PC-3 (cell line): ENCODE measurements around the gene AP1AR. TPM values are rescaled to one million over a fixed set of nuclear protein-coding genes. Genes with fewer than 3 reads are reported as not detected.

Experiments used
- ATAC-seq: fragments of 200-7000 bp; cut with Tn5 transposase; 2 replicates; pipeline ENCODE4 v1.9.1; 2020; ENCODE audit warnings: mild to moderate bottlenecking, moderate library complexity
- BruUV-seq: library from RNA; stranded (reverse); fragments of 400-500 nt; replicated peaks from 2 replicates; lab custom pipeline; 2021; lab: Mats Ljungman, UMichigan
- CTCF ChIA-PET: fragments of 300-600 bp; sonication (Branson Sonifier 250); formaldehyde crosslinking; loops from one replicate; lab custom pipeline; 2022; ENCODE audit warnings: antibody characterized with exemption; lab: Charles Lee
- POLR2A ChIA-PET: fragments of 300-600 bp; sonication (Branson Sonifier 250); formaldehyde crosslinking; loops from one replicate; lab custom pipeline; 2022; ENCODE audit warnings: antibody characterized with exemption; ENCODE audit not compliant: unreplicated experiment; lab: Charles Lee
- DNase-seq: peaks from one replicate; pipeline ENCODE4 v3.0.0-alpha.2; 2015
- H2AFZ ChIP-seq: fragments of 300-600 bp; sonication (generic); 2 replicates; pipeline ENCODE4 v1.6.0; 2016; ENCODE audit warnings: antibody characterized with exemption, low read length
- H3F3A ChIP-seq: fragments of 300-600 bp; sonication (generic); one replicate; pipeline ENCODE4 v1.6.0; 2017; ENCODE audit warnings: antibody characterized with exemption, low read length, control low read depth, mild to moderate bottlenecking; ENCODE audit not compliant: unreplicated experiment
- H3K27ac ChIP-seq: fragments of 300-600 bp; sonication (generic); 2 replicates; pipeline ENCODE4 v1.5.1; 2016; ENCODE audit warnings: mild to moderate bottlenecking, low read length
- H3K27me3 ChIP-seq: fragments of 300-600 bp; sonication (generic); 2 replicates; pipeline ENCODE4 v1.6.1; 2016; ENCODE audit warnings: low read length, mixed read lengths
- H3K36me3 ChIP-seq: fragments of 300-600 bp; sonication (generic); 2 replicates; pipeline ENCODE4 v1.6.1; 2016; ENCODE audit warnings: low read depth, mixed run types, low read length, mixed read lengths
- H3K4me1 ChIP-seq: fragments of 300-600 bp; sonication (generic); 2 replicates; pipeline ENCODE4 v1.5.1; 2016; ENCODE audit warnings: low read length; ENCODE audit not compliant: insufficient read depth
- H3K4me2 ChIP-seq: fragments of 300-600 bp; sonication (generic); 2 replicates; pipeline ENCODE4 v1.6.0; 2016; ENCODE audit warnings: low read length
- H3K4me3 ChIP-seq: fragments of 300-600 bp; sonication (generic); 2 replicates; pipeline ENCODE4 v1.5.1; 2016; ENCODE audit warnings: mild to moderate bottlenecking, low read length, mixed read lengths
- H3K79me2 ChIP-seq: fragments of 300-600 bp; sonication (generic); 2 replicates; pipeline ENCODE4 v1.6.1; 2017; ENCODE audit warnings: low read length, mixed read lengths
- H3K9ac ChIP-seq: fragments of 300-600 bp; sonication (generic); 2 replicates; pipeline ENCODE4 v1.6.0; 2016; ENCODE audit warnings: mild to moderate bottlenecking, low read length
- H3K9me2 ChIP-seq: fragments of 300-600 bp; sonication (generic); replicated peaks from 2 replicates; pipeline ENCODE4 v1.6.1; 2016; ENCODE audit warnings: mixed run types, low read length, mixed read lengths
- H3K9me3 ChIP-seq: fragments of 300-600 bp; sonication (generic); 2 replicates; pipeline ENCODE4 v1.6.1; 2016; ENCODE audit warnings: low read length, mixed read lengths
- H4K20me1 ChIP-seq: fragments of 300-600 bp; sonication (generic); 2 replicates; pipeline ENCODE4 v1.6.1; 2016; ENCODE audit warnings: low read length, mixed read lengths
- CTCF ChIP-seq: fragments of 300-600 bp; sonication (generic); conservative IDR thresholded peaks from 2 replicates; pipeline ENCODE4 v1.5.1; 2017; ENCODE audit warnings: antibody characterized with exemption, low read depth, mild to moderate bottlenecking, low read length
- EZH2 ChIP-seq: fragments of 300-600 bp; sonication (generic); IDR thresholded peaks from one replicate; pipeline ENCODE4 v1.6.1; 2017; ENCODE audit warnings: antibody characterized with exemption, mild to moderate bottlenecking, low read length; ENCODE audit not compliant: unreplicated experiment
- EZH2phosphoT487 ChIP-seq: fragments of 300-600 bp; sonication (generic); IDR thresholded peaks from 2 replicates; pipeline ENCODE4 v1.6.1; 2018; ENCODE audit warnings: mild to moderate bottlenecking, antibody characterized with exemption, low read length, borderline replicate concordance
- intact Hi-C: fragments of 100-400 bp; cut with micrococcal nuclease; formaldehyde crosslinking; loops from 2 replicates; pipeline ENCODE4 v1.9.0; 2023
- total RNA-seq: library from RNA; depleted of rRNA; stranded (reverse); fragments of >200 nt; gene quantifications from 2 replicates; pipeline ENCODE4 v1.2.3, GENCODE V29; 2014

AP1AR gene
- total RNA-seq, 1 experiment from 2014 or later: 34.6 TPM

GRCh38 chr4:112296949-112297880 lies 65.6 kb downstream of the AP1AR start, which contains the start of gene ALPK1:
Gene ALPK1 (plus strand): TSS chr4:112297369.
- Histone ChIP-seq H3K4me3 (peak within 1 kb of the TSS; percentile 66), H4K20me1 (no peaks in the 10 kb centered on the region), H3K9me3 (no peaks in the 10 kb centered on the region), H3K4me2 (peak within 1 kb of the TSS; percentile 84), H3K9me2 (no peaks in the 10 kb centered on the region), H3K27ac (peak within 1 kb of the TSS; percentile 43; the same call in 1 of the 2 replicates), H3K36me3 (no peaks in the 10 kb centered on the region), H2AFZ (peak within 1 kb of the TSS; percentile 75), H3K4me1 (peaks cover 4% of the 10 kb centered on the region), H3K79me2 (no peaks in the 10 kb centered on the region), H3F3A (no peaks in the 10 kb centered on the region), H3K9ac (peak within 1 kb of the TSS; percentile 50), H3K27me3 (no peaks in the 10 kb centered on the region)
- BruUV-seq: no TSS peak
- TF ChIP-seq CTCF (no peak), EZH2phosphoT487 (no peak), EZH2 (no peak)
- intact Hi-C loops: no loop called here
- POLR2A ChIA-PET: interaction anchor here (0.6 to 0.7 kb wide), 2 partner anchors 198 to 293 kb away, joined by 7 to 9 read pairs; no protein-coding TSS in a partner anchor
- DNase-seq (peak; percentile 72), ATAC-seq (peak; percentile 99)
- CTCF ChIA-PET: interaction anchor here (0.7 to 1.1 kb wide), 3 partner anchors 24 to 466 kb away, joined by 3 to 4 read pairs (median 3); no protein-coding TSS in a partner anchor

GRCh38 chr4:112299721-112300120 lies 68.1 kb downstream of the AP1AR start:
- no TSS peak for BruUV-seq
- Histone ChIP-seq H3K4me1 (peaks cover 4% of the 10 kb centered on the region), H3K9ac (no peak overlapping the region), H3K27ac (no peak overlapping the region), H2AFZ (no peak overlapping the region), H3K9me3 (no peaks in the 10 kb centered on the region), H3K36me3 (no peaks in the 10 kb centered on the region), H3K4me2 (no peak overlapping the region), H3K9me2 (no peaks in the 10 kb centered on the region), H4K20me1 (no peaks in the 10 kb centered on the region), H3K79me2 (no peaks in the 10 kb centered on the region), H3K27me3 (no peaks in the 10 kb centered on the region), H3F3A (no peaks in the 10 kb centered on the region), H3K4me3 (no peak overlapping the region)
- ChIA-PET CTCF (no interaction called here), POLR2A (no interaction called here)
- no peak for ATAC-seq
- no peak for DNase-seq
- TF ChIP-seq EZH2 (no peak), EZH2phosphoT487 (no peak), CTCF (no peak)
- intact Hi-C loops: no loop called here
